ENCODE measurements around the gene KLHL5. TPM values are rescaled to one million over a fixed set of nuclear protein-coding genes. Genes with fewer than 3 reads are reported as not detected.

The KLHL5 gene
- total RNA-seq, 1 experiment from 2014 or later = 128 TPM

GRCh38 chr4:39103291-39103690, 41.3 kb downstream of the KLHL5 start:
- H3K27ac ChIP-seq (ENCODE audit: low read length) = no peak overlapping the region
- no peak for DNase-seq (ENCODE audit: low read depth, low spot score)
- no TSS peak for BruUV-seq (replicated peaks)

DNA sequence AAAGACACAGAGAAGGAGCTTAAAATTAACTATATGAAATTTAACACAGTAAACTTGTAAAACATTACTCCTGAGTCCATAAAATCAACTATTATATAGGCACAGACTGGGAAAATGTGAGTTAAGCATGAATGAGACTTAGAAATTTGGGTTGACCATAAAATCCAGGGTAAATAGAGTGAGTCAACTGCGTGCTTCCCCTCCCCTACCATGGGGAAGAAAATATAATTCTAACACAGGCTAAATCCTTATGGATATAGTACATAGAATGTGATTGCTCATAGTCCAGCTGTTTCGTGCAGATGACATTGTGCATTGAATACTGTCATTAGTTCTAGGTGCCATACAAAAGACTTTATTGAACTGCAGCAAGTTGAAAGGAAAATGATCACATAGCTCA, 42.2 kb downstream of the KLHL5 start:
- H3K9me3 ChIP-seq (ENCODE audit: control insufficient read depth, insufficient read depth, low read depth, low read length) = no peaks in the 10 kb centered on the region
- H3K36me3 ChIP-seq (ENCODE audit: control insufficient read depth, insufficient read depth, low read length) = peaks cover 6% of the 10 kb centered on the region; the same call in 1 of the 2 replicates
- no TSS peak for BruUV-seq (replicated peaks)
- in situ Hi-C loops (cut with HindIII; ENCODE audit: low pct_unique_long_range_greater_than_20kb, low sequenced_read_pairs) = no loop called here
- intact Hi-C loops (cut with micrococcal nuclease; ENCODE audit: unreplicated experiment) = no loop called here
- ATAC-seq (0 out of 2 replicates have a peak, but pooled peaks have one; percentile 62), DNase-seq (ENCODE audit: low read depth, low spot score) (no peak)
- no peak overlapping the region for H3K4me3 ChIP-seq (ENCODE audit: low read depth in 2 of 2, low read length in 2 of 2)
- POLR2A ChIA-PET = no interaction called here
- no peaks in the 10 kb centered on the region for H3K27me3 ChIP-seq (ENCODE audit: control insufficient read depth, insufficient read depth, low read length)
- H3K4me1 ChIP-seq (ENCODE audit: control insufficient read depth, insufficient read depth, low read length) = no peaks in the 10 kb centered on the region; the same call in 1 of the 2 replicates
- TF ChIP-seq, protein P1, sequence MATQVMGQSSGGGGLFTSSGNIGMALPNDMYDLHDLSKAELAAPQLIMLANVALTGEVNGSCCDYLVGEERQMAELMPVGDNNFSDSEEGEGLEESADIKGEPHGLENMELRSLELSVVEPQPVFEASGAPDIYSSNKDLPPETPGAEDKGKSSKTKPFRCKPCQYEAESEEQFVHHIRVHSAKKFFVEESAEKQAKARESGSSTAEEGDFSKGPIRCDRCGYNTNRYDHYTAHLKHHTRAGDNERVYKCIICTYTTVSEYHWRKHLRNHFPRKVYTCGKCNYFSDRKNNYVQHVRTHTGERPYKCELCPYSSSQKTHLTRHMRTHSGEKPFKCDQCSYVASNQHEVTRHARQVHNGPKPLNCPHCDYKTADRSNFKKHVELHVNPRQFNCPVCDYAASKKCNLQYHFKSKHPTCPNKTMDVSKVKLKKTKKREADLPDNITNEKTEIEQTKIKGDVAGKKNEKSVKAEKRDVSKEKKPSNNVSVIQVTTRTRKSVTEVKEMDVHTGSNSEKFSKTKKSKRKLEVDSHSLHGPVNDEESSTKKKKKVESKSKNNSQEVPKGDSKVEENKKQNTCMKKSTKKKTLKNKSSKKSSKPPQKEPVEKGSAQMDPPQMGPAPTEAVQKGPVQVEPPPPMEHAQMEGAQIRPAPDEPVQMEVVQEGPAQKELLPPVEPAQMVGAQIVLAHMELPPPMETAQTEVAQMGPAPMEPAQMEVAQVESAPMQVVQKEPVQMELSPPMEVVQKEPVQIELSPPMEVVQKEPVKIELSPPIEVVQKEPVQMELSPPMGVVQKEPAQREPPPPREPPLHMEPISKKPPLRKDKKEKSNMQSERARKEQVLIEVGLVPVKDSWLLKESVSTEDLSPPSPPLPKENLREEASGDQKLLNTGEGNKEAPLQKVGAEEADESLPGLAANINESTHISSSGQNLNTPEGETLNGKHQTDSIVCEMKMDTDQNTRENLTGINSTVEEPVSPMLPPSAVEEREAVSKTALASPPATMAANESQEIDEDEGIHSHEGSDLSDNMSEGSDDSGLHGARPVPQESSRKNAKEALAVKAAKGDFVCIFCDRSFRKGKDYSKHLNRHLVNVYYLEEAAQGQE (IDR thresholded peaks at IDR 0.05; ENCODE audit: insufficient read depth in 1 of 2, low read depth in 2 of 2, low read length in 1 of 2) = no peak
- CTCF ChIA-PET = no interaction called here
- H3K27ac ChIP-seq (ENCODE audit: low read length) = no peak overlapping the region

More at GRCh38 chr4:39103291-39103690, 41.3 kb downstream of the KLHL5 start:
- intact Hi-C loops (cut with micrococcal nuclease; ENCODE audit: unreplicated experiment) = no loop called here
- ATAC-seq = peak; percentile 63
- Histone ChIP-seq H3K27me3 (ENCODE audit: control insufficient read depth, insufficient read depth, low read length) (no peaks in the 10 kb centered on the region), H3K4me3 (ENCODE audit: low read depth in 2 of 2, low read length in 2 of 2) (no peak overlapping the region), H3K36me3 (ENCODE audit: control insufficient read depth, insufficient read depth, low read length) (peaks cover 6% of the 10 kb centered on the region; the same call in 1 of the 2 replicates), H3K9me3 (ENCODE audit: control insufficient read depth, insufficient read depth, low read depth, low read length) (no peaks in the 10 kb centered on the region), H3K4me1 (ENCODE audit: control insufficient read depth, insufficient read depth, low read length) (no peaks in the 10 kb centered on the region; the same call in 1 of the 2 replicates)
- TF ChIP-seq, protein P2, sequence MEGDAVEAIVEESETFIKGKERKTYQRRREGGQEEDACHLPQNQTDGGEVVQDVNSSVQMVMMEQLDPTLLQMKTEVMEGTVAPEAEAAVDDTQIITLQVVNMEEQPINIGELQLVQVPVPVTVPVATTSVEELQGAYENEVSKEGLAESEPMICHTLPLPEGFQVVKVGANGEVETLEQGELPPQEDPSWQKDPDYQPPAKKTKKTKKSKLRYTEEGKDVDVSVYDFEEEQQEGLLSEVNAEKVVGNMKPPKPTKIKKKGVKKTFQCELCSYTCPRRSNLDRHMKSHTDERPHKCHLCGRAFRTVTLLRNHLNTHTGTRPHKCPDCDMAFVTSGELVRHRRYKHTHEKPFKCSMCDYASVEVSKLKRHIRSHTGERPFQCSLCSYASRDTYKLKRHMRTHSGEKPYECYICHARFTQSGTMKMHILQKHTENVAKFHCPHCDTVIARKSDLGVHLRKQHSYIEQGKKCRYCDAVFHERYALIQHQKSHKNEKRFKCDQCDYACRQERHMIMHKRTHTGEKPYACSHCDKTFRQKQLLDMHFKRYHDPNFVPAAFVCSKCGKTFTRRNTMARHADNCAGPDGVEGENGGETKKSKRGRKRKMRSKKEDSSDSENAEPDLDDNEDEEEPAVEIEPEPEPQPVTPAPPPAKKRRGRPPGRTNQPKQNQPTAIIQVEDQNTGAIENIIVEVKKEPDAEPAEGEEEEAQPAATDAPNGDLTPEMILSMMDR (IDR thresholded peaks at IDR 0.05) = no peak
- TF ChIP-seq, protein P1 (IDR thresholded peaks at IDR 0.05; ENCODE audit: insufficient read depth in 1 of 2, low read depth in 2 of 2, low read length in 1 of 2) = no peak
- TF ChIP-seq TCF7L2 (IDR thresholded peaks at IDR 0.05; ENCODE audit: low read depth, low read length) (no peak), SIN3A (IDR thresholded peaks at IDR 0.05; ENCODE audit: borderline replicate concordance, insufficient read depth, low read depth, low read length) (no peak)
- in situ Hi-C loops (cut with HindIII; ENCODE audit: low pct_unique_long_range_greater_than_20kb, low sequenced_read_pairs) = no loop called here
- CTCF ChIA-PET = no interaction called here
- POLR2A ChIA-PET = no interaction called here

All from Panc1 (cell line).